Skeletal muscle tissue (tissue), 5 donors: Measurements from ENCODE around the gene YIPF1. TPM values are rescaled to one million over a fixed set of nuclear protein-coding genes. Genes with fewer than 3 reads are reported as not detected.

Source experiments
- H3K27ac ChIP-seq: one replicate; pipeline ENCODE4 v1.7.0; 2013; ENCODE audit warnings: mild to moderate bottlenecking, low read depth, low read length, inconsistent platforms
- H3K27me3 ChIP-seq, 3 donors: one replicate each; pipeline ENCODE4 v1.7.0; 2013; ENCODE audit warnings: low read length in 3 of 3; ENCODE audit not compliant: control insufficient read depth in 3 of 3, insufficient read depth in 3 of 3
- H3K36me3 ChIP-seq, 3 donors: one replicate each; pipeline ENCODE4 v1.7.0; 2013; ENCODE audit warnings: low read length in 3 of 3; ENCODE audit not compliant: control insufficient read depth in 3 of 3, insufficient read depth in 3 of 3
- H3K4me1 ChIP-seq, 3 donors: one replicate each; pipeline ENCODE4 v1.7.0; 2013; ENCODE audit warnings: low read length in 3 of 3, mild to moderate bottlenecking in 3 of 3; ENCODE audit not compliant: control insufficient read depth in 3 of 3, insufficient read depth in 3 of 3
- H3K4me3 ChIP-seq, 3 donors: one replicate each; pipeline ENCODE4 v1.7.0; 2013; ENCODE audit warnings: low read length in 3 of 3
- H3K9ac ChIP-seq, 3 donors: one replicate each; pipeline ENCODE4 v1.7.0; 2013; ENCODE audit warnings: low read length in 3 of 3, mild to moderate bottlenecking in 3 of 3, moderate library complexity in 2 of 3, low read depth in 1 of 3
- H3K9me3 ChIP-seq, 3 donors: one replicate each; pipeline ENCODE4 v1.7.0; 2013; ENCODE audit warnings: low read length in 3 of 3; ENCODE audit not compliant: control insufficient read depth in 3 of 3
- small RNA-seq: library from RNA; depleted of rRNA; stranded (forward); fragments of <200 nt; gene quantifications from one replicate; pipeline ENCODE3, GENCODE V24; 2014
- total RNA-seq: library from RNA; depleted of rRNA; stranded (reverse); fragments of >200 nt; gene quantifications from one replicate; pipeline ENCODE4 v1.2.3, GENCODE V29; 2014
- donor health status: Osteomylitis.

Gene YIPF1
- total RNA-seq, 1 donor from 2014 or later = 14.6 TPM

DNA sequence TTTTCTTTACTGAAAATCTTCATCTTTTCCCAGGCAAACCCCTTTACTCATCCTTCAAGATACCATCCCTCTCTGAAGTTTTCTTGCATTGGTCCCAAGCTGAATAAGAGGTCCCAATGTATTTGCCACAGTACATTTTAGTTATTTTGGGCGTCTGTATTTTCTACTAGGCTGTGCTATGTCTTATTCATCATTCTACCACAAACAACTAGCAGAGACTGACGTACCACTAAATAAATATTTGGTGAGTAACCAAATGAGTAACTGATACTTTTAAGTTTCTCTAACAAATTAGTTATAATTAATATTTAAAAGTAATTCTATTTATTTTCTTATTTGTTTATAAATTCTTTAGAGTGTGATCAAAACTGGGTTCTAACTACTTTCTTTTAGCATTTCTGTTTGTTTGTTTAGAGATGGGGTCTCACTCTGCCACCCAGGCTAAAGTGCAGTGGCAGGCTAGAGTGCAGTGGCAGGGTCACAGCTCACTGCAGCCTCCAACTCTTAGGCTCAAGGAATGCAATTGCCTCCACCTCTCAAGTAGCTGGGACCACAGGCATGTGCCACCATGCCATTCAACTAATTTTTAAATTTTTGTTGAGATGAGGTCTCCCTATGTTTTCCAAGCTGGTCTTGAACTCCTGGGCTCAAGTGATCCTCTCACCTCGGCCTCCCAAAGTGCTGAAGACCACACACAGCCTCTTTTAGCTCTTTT lies 84.6 kb downstream of the YIPF1 start:
- no peak overlapping the region for H3K27ac ChIP-seq
- H3K9ac ChIP-seq = no peak overlapping the region
- H3K4me3 ChIP-seq = no peak overlapping the region
- no peaks in the 10 kb centered on the region for H3K4me1 ChIP-seq
- H3K36me3 ChIP-seq = peaks cover 0 to 13% (median 2%) of the 10 kb centered on the region in 3 donors
- H3K27me3 ChIP-seq = no peaks in the 10 kb centered on the region
- H3K9me3 ChIP-seq = no peaks in the 10 kb centered on the region

DNA sequence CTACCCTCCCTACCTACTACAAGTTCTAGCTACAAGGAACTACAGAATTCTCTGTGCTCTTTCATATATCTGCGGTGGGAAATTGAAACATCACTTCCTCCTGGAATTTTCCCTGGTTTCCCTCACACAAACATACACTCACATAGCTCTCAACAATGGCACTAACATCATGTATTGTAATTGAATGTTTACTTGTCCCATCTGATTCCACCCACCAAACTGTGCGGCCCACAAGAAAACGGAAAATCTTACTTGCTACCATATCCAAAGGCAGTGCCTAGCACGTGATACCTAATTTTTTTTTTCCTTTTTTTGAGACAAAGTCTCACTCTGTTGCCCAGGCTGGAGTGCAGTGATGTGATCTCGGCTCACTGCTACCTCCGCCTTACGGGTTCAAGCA lies 85.4 kb downstream of the YIPF1 start:
- no peaks in the 10 kb centered on the region for H3K27me3 ChIP-seq

More for the DNA sequence above, 85.4 kb downstream of the YIPF1 start:
- Histone ChIP-seq H3K4me3 (no peak overlapping the region), H3K9me3 (no peaks in the 10 kb centered on the region), H3K9ac (no peak overlapping the region), H3K4me1 (no peaks in the 10 kb centered on the region), H3K27ac (no peak overlapping the region), H3K36me3 (peaks cover 5 to 13% (median 6%) of the 10 kb centered on the region in 3 donors)

Small RNA genes within 50 kb of the gene (small RNA-seq; reads per million reads assigned to genes)
- gene AL049745.1 = not detected

Other genes with a start within 250 kb of the YIPF1 start
- not detected for gene GLIS1, start 150.6 kb downstream of the YIPF1 start, total RNA-seq
- 14.6 TPM for gene NDC1, start 51.5 kb downstream of the YIPF1 start, total RNA-seq
- not detected for gene DIO1, start 4.4 kb upstream of the YIPF1 start, total RNA-seq
- 13.6 TPM for gene IFT25, start 55.9 kb upstream of the YIPF1 start, total RNA-seq
- 14.1 TPM for gene LRRC42, start 56.6 kb upstream of the YIPF1 start, total RNA-seq
- not detected for gene LDLRAD1, start 128.4 kb upstream of the YIPF1 start, total RNA-seq
- 81.4 TPM for gene TMEM59, start 163.4 kb upstream of the YIPF1 start, total RNA-seq
- gene TCEANC2, start 163.8 kb upstream of the YIPF1 start, total RNA-seq = 3.1 TPM